SK-N-SH (cell line): ENCODE data around the gene METTL13. TPM values are rescaled to one million over a fixed set of nuclear protein-coding genes. Genes with fewer than 3 reads are reported as not detected.

Experiments used
- CTCF ChIA-PET: fragments of 300-600, 350-600 bp; formaldehyde crosslinking; extraction: SDS; loops from one replicate; lab custom pipeline; 2021; lab: Yijun Ruan, JAX
- POLR2A ChIA-PET: fragments of 350-600 bp; sonication (Branson Sonifier 250); formaldehyde crosslinking; extraction: SDS; loops from one replicate; lab custom pipeline; 2020; ENCODE audit warnings: antibody characterized with exemption, inconsistent platforms; lab: Yijun Ruan, JAX
- DNase-seq: peaks from one replicate; pipeline ENCODE4 v3.0.0; 2012
- H2AFZ ChIP-seq: fragments of 200-600 bp; sonication (generic); 2 replicates; pipeline ENCODE4 v1.8.1; 2016; ENCODE audit warnings: antibody characterized with exemption, mild to moderate bottlenecking, low read depth
- H3F3A ChIP-seq: fragments of 200-600 bp; sonication (generic); replicated peaks from 2 replicates; pipeline ENCODE3; 2016; ENCODE audit warnings: antibody characterized with exemption, mild to moderate bottlenecking; ENCODE audit not compliant: insufficient read depth
- H3K27ac ChIP-seq, 2 experiments: fragments of 200-500 bp in 1 of 2; fragments of 200-600 bp in 1 of 2; sonication (Bioruptor generic) in 1 of 2; sonication (generic), shearing (Covaris generic) in 1 of 2; 2 replicates each; pipeline versions ENCODE4 v1.5.1 to v1.6.1; 2014 to 2016; ENCODE audit warnings: low read depth in 2 of 2, inconsistent platforms in 1 of 2, low read length in 1 of 2, mild to moderate bottlenecking in 1 of 2, mixed read lengths in 1 of 2
- H3K27me3 ChIP-seq: fragments of 200-600 bp; sonication (generic), shearing (Covaris generic); 2 replicates; pipeline ENCODE4 v1.6.1; 2016; ENCODE audit warnings: mixed run types; ENCODE audit not compliant: insufficient read depth
- H3K36me3 ChIP-seq, 2 experiments: fragments of 200-500 bp in 1 of 2; fragments of 200-600 bp in 1 of 2; sonication (Bioruptor generic) in 1 of 2; sonication (generic) in 1 of 2; replicated peaks in 1 of 2; 2 replicates each; pipeline versions ENCODE3 to v1.5.1; 2014 to 2016; ENCODE audit warnings: low read length in 1 of 2, mild to moderate bottlenecking in 1 of 2; ENCODE audit not compliant: insufficient read depth in 2 of 2, control insufficient read depth in 1 of 2
- H3K4me1 ChIP-seq, 2 experiments: fragments of 200-500 bp in 1 of 2; fragments of 200-600 bp in 1 of 2; sonication (Bioruptor generic) in 1 of 2; sonication (generic), shearing (Covaris generic) in 1 of 2; 2 replicates each; pipeline versions ENCODE4 v1.5.1 to v1.6.1; 2014 to 2016; ENCODE audit warnings: low read depth in 1 of 2, low read length in 1 of 2, mixed run types in 1 of 2; ENCODE audit not compliant: insufficient read depth in 2 of 2, control insufficient read depth in 1 of 2
- H3K4me2 ChIP-seq: fragments of 200-600 bp; sonication (generic), shearing (Covaris generic); 2 replicates; pipeline ENCODE4 v1.6.1; 2017; ENCODE audit warnings: mixed run types
- H3K4me3 ChIP-seq, 2 experiments: fragments of 200-500 bp in 1 of 2; fragments of 200-600 bp in 1 of 2; sonication (Bioruptor generic) in 1 of 2; sonication (generic), shearing (Covaris generic) in 1 of 2; 2 replicates each; pipeline versions ENCODE4 v1.5.1 to v1.8.1; 2014 to 2016; ENCODE audit warnings: low read depth in 2 of 2, inconsistent platforms in 1 of 2, low read length in 1 of 2, mild to moderate bottlenecking in 1 of 2, mixed read lengths in 1 of 2, moderate library complexity in 1 of 2
- H3K79me2 ChIP-seq: fragments of 200-600 bp; sonication (generic); 2 replicates; pipeline ENCODE4 v1.8.1; 2017; ENCODE audit warnings: mild to moderate bottlenecking; ENCODE audit not compliant: insufficient read depth
- H3K9ac ChIP-seq: fragments of 200-600 bp; sonication (generic); 2 replicates; pipeline ENCODE4 v1.6.1; 2017; ENCODE audit warnings: mixed run types
- H3K9me2 ChIP-seq: fragments of 200-600 bp; sonication (generic); 2 replicates; pipeline ENCODE4 v1.6.1; 2017; ENCODE audit warnings: mixed run types
- H3K9me3 ChIP-seq: fragments of 200-600 bp; sonication (generic); 2 replicates; pipeline ENCODE4 v1.6.1; 2017; ENCODE audit warnings: mixed run types, mild to moderate bottlenecking, moderate library complexity
- H4K20me1 ChIP-seq: fragments of 200-600 bp; sonication (generic); 2 replicates; pipeline ENCODE4 v1.6.1; 2017; ENCODE audit warnings: mild to moderate bottlenecking, mixed run types; ENCODE audit not compliant: insufficient read depth
- CHD2 ChIP-seq: fragments of 150-350 bp; IDR thresholded peaks from 2 replicates; pipeline ENCODE4 v1.6.1; 2018; ENCODE audit warnings: low read length; ENCODE audit not compliant: partially characterized antibody
- EZH2phosphoT487 ChIP-seq: fragments of 200-600 bp; sonication (generic); IDR thresholded peaks from 2 replicates; pipeline ENCODE4 v1.6.1; 2017; ENCODE audit warnings: low read depth, mixed run types, mild to moderate bottlenecking, antibody characterized with exemption, moderate library complexity, borderline replicate concordance
- GATA2 ChIP-seq: sonication (generic); formaldehyde crosslinking; IDR thresholded peaks from 2 replicates; pipeline ENCODE4 v1.5.0; 2020; ENCODE audit warnings: mild to moderate bottlenecking, missing genetic modification reagents
- MAX ChIP-seq: IDR thresholded peaks from 2 replicates; pipeline ENCODE4 v1.4.0; 2012; ENCODE audit warnings: low read depth
- MEF2A ChIP-seq: IDR thresholded peaks from 2 replicates; pipeline ENCODE4 v1.4.0; 2012; ENCODE audit warnings: low read depth, borderline replicate concordance
- MXI1 ChIP-seq: IDR thresholded peaks from 2 replicates; pipeline ENCODE4 v1.6.1; 2012; ENCODE audit warnings: mild to moderate bottlenecking, low read depth, low read length, improper control_type of control experiment
- NFIC ChIP-seq: IDR thresholded peaks from 2 replicates; pipeline ENCODE4 v1.4.0; 2012; ENCODE audit warnings: borderline replicate concordance
- PBX3 ChIP-seq: IDR thresholded peaks from 2 replicates; pipeline ENCODE4; 2012
- POLR2AphosphoS5 ChIP-seq: IDR thresholded peaks from 2 replicates; pipeline ENCODE4 v1.6.1; 2012; ENCODE audit warnings: low read depth, low read length
- RAD21 ChIP-seq: IDR thresholded peaks from 2 replicates; pipeline ENCODE4 v1.6.1; 2012; ENCODE audit warnings: mild to moderate bottlenecking, low read length
- RFX5 ChIP-seq: IDR thresholded peaks from 2 replicates; pipeline ENCODE4 v1.6.1; 2012; ENCODE audit warnings: mild to moderate bottlenecking, improper control_type of control experiment, low read length
- RXRA ChIP-seq: IDR thresholded peaks from 2 replicates; pipeline ENCODE4 v1.4.0; 2012; ENCODE audit warnings: low read depth, mild to moderate bottlenecking, borderline replicate concordance
- SIN3A ChIP-seq: IDR thresholded peaks from 2 replicates; pipeline ENCODE4 v1.6.1; 2012; ENCODE audit warnings: low read depth, mild to moderate bottlenecking, low read length, moderate library complexity, borderline replicate concordance
- TEAD4 ChIP-seq: IDR thresholded peaks from 2 replicates; pipeline ENCODE4 v1.4.0; 2012; ENCODE audit warnings: mild to moderate bottlenecking, borderline replicate concordance; ENCODE audit not compliant: insufficient read depth
- WGBS: methylation state at CpG from one replicate; pipeline ENCODE4 v1.1.6; 2017; ENCODE audit warnings: low lambda C conversion rate; 5-methylcytosine and 5-hydroxymethylcytosine counted together
- polyA plus RNA-seq, 3 experiments: library from polyadenylated mRNA; depleted of rRNA; stranded (reverse); fragments of >200 nt; gene quantifications; 2 replicates each; pipeline ENCODE4 v1.2.3, GENCODE V29; 2012
- TF ChIP-seq, protein P1 (sequence below): IDR thresholded peaks from 2 replicates; pipeline ENCODE4 v1.4.0; 2012; ENCODE audit warnings: low read depth, borderline replicate concordance
- TF ChIP-seq, protein P2 (sequence below): IDR thresholded peaks from 2 replicates; pipeline ENCODE4 v1.6.1; 2012; ENCODE audit warnings: mild to moderate bottlenecking, low read depth, low read length, moderate library complexity
- TF ChIP-seq, protein P3 (sequence below): fragments of 150-350 bp; IDR thresholded peaks from 2 replicates; pipeline ENCODE4 v1.6.1; 2016; ENCODE audit warnings: mild to moderate bottlenecking, low read depth, low read length
- TF ChIP-seq, protein P4 (sequence below): IDR thresholded peaks from 2 replicates; pipeline ENCODE4 v1.4.0; 2012; ENCODE audit warnings: low read depth, borderline replicate concordance

Gene METTL13
- polyA plus RNA-seq, 1 of the 3 experiments (the other 2 are of a cell fraction) = 32.7 TPM

DNA sequence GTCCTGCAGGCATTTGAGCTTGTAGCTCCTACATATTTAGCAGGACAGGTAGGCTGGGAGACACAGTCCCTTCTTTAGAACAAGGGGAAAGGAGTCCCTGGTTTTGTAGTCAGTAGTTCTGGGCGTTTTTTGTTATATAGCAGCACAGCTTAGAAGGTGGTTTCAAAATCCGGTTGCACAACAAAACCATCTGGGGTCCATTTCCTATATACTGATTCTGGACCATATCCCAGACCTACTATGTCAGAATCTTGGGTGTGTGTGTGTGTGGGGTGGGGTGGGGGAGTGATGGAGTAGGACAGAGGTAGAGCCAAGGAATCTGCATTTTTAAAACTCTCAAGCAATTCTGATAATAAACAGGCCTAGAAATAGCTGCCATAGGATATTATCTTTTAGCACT, 21.6 kb downstream of the METTL13 start:
- Histone ChIP-seq H3K4me2 (no peak overlapping the region), H3K9ac (no peak overlapping the region), H3K4me3 (no peak overlapping the region), H3K27ac (no peak overlapping the region), H2AFZ (no peak overlapping the region), H3K36me3 (no peaks in the 10 kb centered on the region), H3K9me3 (no peaks in the 10 kb centered on the region), H3K4me1 (no peaks in the 10 kb centered on the region), H3K27me3 (no peaks in the 10 kb centered on the region), H4K20me1 (no peaks in the 10 kb centered on the region), H3K9me2 (no peaks in the 10 kb centered on the region), H3F3A (no peaks in the 10 kb centered on the region), H3K79me2 (no peaks in the 10 kb centered on the region)
- 82% methylated on average over 2 of the region's 2 CpGs for WGBS
- no peak for DNase-seq
- ChIA-PET CTCF (interaction anchor here (0.7 to 17.4 kb wide), 9 partner anchors 10 to 596 kb away, joined by 3 to 413 read pairs (median 6); partner anchors contain the start of gene METTL13), POLR2A (no interaction called here)
- TF ChIP-seq MEF2A (no peak), RFX5 (no peak), GATA2 (CRISPR knock-in tag) (no peak), PBX3 (no peak), NFIC (no peak)
- TF ChIP-seq, protein P1, sequence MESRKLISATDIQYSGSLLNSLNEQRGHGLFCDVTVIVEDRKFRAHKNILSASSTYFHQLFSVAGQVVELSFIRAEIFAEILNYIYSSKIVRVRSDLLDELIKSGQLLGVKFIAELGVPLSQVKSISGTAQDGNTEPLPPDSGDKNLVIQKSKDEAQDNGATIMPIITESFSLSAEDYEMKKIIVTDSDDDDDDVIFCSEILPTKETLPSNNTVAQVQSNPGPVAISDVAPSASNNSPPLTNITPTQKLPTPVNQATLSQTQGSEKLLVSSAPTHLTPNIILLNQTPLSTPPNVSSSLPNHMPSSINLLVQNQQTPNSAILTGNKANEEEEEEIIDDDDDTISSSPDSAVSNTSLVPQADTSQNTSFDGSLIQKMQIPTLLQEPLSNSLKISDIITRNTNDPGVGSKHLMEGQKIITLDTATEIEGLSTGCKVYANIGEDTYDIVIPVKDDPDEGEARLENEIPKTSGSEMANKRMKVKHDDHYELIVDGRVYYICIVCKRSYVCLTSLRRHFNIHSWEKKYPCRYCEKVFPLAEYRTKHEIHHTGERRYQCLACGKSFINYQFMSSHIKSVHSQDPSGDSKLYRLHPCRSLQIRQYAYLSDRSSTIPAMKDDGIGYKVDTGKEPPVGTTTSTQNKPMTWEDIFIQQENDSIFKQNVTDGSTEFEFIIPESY = no peak

DNA sequence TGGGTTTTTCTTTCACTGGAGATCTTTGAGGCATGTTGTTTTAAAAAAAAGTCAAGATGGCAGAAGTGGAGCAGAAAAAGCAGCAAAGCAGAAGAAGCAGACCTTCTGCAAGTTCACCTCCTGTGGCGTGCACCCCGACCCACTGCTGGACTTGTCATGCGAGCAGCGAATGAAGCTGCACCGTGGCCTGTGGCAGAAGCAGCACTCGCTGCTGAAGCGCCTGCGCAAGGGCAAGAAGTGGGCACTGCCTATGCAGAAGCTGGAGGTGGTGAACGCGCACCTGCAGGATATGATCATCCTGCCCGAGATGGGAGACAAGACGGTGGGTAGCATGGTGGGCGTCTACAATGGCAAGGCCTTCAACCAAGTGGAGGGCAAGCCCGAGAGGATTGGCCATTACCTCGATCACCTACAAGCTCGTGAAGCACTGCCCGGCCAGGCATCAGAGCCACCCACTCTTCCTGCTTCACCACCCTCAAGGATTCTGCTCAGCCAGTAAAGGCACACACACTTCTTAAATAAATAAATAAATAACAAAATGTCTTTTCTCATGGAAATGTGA, 22.1 kb downstream of the METTL13 start:
- CTCF ChIA-PET = interaction anchor here (5.2 to 17.4 kb wide), 4 partner anchors 17 to 200 kb away, joined by 35 to 413 read pairs (median 57); partner anchors contain the start of gene METTL13
- Histone ChIP-seq H3F3A (no peaks in the 10 kb centered on the region), H3K9ac (no peak overlapping the region), H3K4me3 (no peak overlapping the region), H3K27ac (no peak overlapping the region), H3K27me3 (no peaks in the 10 kb centered on the region), H3K4me1 (no peaks in the 10 kb centered on the region), H2AFZ (no peak overlapping the region), H3K9me2 (no peaks in the 10 kb centered on the region), H3K9me3 (no peaks in the 10 kb centered on the region), H3K79me2 (no peaks in the 10 kb centered on the region), H3K36me3 (no peaks in the 10 kb centered on the region), H3K4me2 (no peak overlapping the region), H4K20me1 (no peaks in the 10 kb centered on the region)
- 93% methylated on average over 17 of the region's 17 CpGs for WGBS
- POLR2A ChIA-PET = interaction anchor here (0.6 kb wide), 1 partner anchor 72 kb away, joined by 3 read pairs; no protein-coding TSS in a partner anchor
- DNase-seq = no peak
- TF ChIP-seq SIN3A = no peak
- TF ChIP-seq MXI1 = no peak
- TF ChIP-seq RXRA = no peak
- TF ChIP-seq, protein P2, sequence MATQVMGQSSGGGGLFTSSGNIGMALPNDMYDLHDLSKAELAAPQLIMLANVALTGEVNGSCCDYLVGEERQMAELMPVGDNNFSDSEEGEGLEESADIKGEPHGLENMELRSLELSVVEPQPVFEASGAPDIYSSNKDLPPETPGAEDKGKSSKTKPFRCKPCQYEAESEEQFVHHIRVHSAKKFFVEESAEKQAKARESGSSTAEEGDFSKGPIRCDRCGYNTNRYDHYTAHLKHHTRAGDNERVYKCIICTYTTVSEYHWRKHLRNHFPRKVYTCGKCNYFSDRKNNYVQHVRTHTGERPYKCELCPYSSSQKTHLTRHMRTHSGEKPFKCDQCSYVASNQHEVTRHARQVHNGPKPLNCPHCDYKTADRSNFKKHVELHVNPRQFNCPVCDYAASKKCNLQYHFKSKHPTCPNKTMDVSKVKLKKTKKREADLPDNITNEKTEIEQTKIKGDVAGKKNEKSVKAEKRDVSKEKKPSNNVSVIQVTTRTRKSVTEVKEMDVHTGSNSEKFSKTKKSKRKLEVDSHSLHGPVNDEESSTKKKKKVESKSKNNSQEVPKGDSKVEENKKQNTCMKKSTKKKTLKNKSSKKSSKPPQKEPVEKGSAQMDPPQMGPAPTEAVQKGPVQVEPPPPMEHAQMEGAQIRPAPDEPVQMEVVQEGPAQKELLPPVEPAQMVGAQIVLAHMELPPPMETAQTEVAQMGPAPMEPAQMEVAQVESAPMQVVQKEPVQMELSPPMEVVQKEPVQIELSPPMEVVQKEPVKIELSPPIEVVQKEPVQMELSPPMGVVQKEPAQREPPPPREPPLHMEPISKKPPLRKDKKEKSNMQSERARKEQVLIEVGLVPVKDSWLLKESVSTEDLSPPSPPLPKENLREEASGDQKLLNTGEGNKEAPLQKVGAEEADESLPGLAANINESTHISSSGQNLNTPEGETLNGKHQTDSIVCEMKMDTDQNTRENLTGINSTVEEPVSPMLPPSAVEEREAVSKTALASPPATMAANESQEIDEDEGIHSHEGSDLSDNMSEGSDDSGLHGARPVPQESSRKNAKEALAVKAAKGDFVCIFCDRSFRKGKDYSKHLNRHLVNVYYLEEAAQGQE = no peak
- no peak for TF ChIP-seq MAX
- no peak for TF ChIP-seq TEAD4
- TF ChIP-seq, protein P3, sequence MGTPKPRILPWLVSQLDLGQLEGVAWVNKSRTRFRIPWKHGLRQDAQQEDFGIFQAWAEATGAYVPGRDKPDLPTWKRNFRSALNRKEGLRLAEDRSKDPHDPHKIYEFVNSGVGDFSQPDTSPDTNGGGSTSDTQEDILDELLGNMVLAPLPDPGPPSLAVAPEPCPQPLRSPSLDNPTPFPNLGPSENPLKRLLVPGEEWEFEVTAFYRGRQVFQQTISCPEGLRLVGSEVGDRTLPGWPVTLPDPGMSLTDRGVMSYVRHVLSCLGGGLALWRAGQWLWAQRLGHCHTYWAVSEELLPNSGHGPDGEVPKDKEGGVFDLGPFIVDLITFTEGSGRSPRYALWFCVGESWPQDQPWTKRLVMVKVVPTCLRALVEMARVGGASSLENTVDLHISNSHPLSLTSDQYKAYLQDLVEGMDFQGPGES = no peak
- TF ChIP-seq, protein P4, sequence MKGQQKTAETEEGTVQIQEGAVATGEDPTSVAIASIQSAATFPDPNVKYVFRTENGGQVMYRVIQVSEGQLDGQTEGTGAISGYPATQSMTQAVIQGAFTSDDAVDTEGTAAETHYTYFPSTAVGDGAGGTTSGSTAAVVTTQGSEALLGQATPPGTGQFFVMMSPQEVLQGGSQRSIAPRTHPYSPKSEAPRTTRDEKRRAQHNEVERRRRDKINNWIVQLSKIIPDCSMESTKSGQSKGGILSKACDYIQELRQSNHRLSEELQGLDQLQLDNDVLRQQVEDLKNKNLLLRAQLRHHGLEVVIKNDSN = no peak
- TF ChIP-seq EZH2phosphoT487 = no peak
- no peak for TF ChIP-seq CHD2
- TF ChIP-seq RAD21 = no peak
- TF ChIP-seq NFIC = no peak
- no peak for TF ChIP-seq POLR2AphosphoS5
